Neural cell (in vitro differentiated cells): ENCODE measurements around the gene C1orf21. TPM values are rescaled to one million over a fixed set of nuclear protein-coding genes. Genes with fewer than 3 reads are reported as not detected.

Experiments used
- H2AFZ ChIP-seq: fragments of 200-600, 300-800 bp; sonication (generic), shearing (Covaris generic); 2 replicates; pipeline ENCODE4 v1.6.0; 2014; ENCODE audit warnings: low read depth, mild to moderate bottlenecking, antibody characterized with exemption, low read length, moderate library complexity
- H3F3A ChIP-seq: fragments of 200-600 bp; shearing (Covaris generic); 2 replicates; pipeline ENCODE4 v1.6.1; 2016; ENCODE audit warnings: mild to moderate bottlenecking, moderate library complexity, mixed read lengths, antibody characterized with exemption, low read length; ENCODE audit not compliant: insufficient read depth, poor library complexity, severe bottlenecking
- H3K27ac ChIP-seq: fragments of 200-600, 300-800 bp; sonication (generic), shearing (Covaris generic); 2 replicates; pipeline ENCODE4 v1.5.1; 2014; ENCODE audit warnings: mild to moderate bottlenecking, low read length, moderate library complexity
- H3K27me3 ChIP-seq: fragments of 300-800, 200-600 bp; sonication (generic), shearing (Covaris generic); 2 replicates; pipeline ENCODE4 v1.6.0; 2014; ENCODE audit warnings: mild to moderate bottlenecking, low read depth, low read length, moderate library complexity; ENCODE audit not compliant: insufficient read depth
- H3K36me3 ChIP-seq: fragments of 300-800, 200-600 bp; sonication (generic), shearing (Covaris generic); 2 replicates; pipeline ENCODE4 v1.5.1; 2014; ENCODE audit warnings: mild to moderate bottlenecking, antibody characterized with exemption, low read length, moderate library complexity; ENCODE audit not compliant: insufficient read depth
- H3K4me2 ChIP-seq: fragments of 300-800, 200-600 bp; sonication (generic), shearing (Covaris generic); 2 replicates; pipeline ENCODE4 v1.6.0; 2014; ENCODE audit warnings: mild to moderate bottlenecking, low read length
- H3K4me3 ChIP-seq: fragments of 300-800, 200-600 bp; sonication (generic), shearing (Covaris generic); 2 replicates; pipeline ENCODE4 v1.5.1; 2014; ENCODE audit warnings: mild to moderate bottlenecking, low read length, moderate library complexity
- H3K79me2 ChIP-seq: fragments of 200-600 bp; shearing (Covaris generic); replicated peaks from 2 replicates; pipeline ENCODE4 v1.6.0; 2014; ENCODE audit warnings: mild to moderate bottlenecking, low read length, moderate library complexity; ENCODE audit not compliant: insufficient read depth
- H3K9ac ChIP-seq: fragments of 300-800, 200-600 bp; sonication (generic), shearing (Covaris generic); 2 replicates; pipeline ENCODE4 v1.6.1; 2016; ENCODE audit warnings: mild to moderate bottlenecking, low read length, mixed read lengths
- H3K9me2 ChIP-seq: fragments of 200-600 bp; shearing (Covaris generic); 2 replicates; pipeline ENCODE4 v1.6.1; 2016; ENCODE audit warnings: mild to moderate bottlenecking, low read length, mixed read lengths; ENCODE audit not compliant: insufficient read depth
- H3K9me3 ChIP-seq: fragments of 200-600, 300-800 bp; sonication (generic), shearing (Covaris generic); 2 replicates; pipeline ENCODE4 v1.6.1; 2016; ENCODE audit warnings: mild to moderate bottlenecking, mixed run types, low read length, moderate library complexity, mixed read lengths
- H4K20me1 ChIP-seq: fragments of 200-600 bp; shearing (Covaris generic); 2 replicates; pipeline ENCODE4 v1.6.1; 2016; ENCODE audit warnings: mild to moderate bottlenecking, mixed run types; ENCODE audit not compliant: insufficient read depth
- EP300 ChIP-seq: fragments of 450-650 bp; conservative IDR thresholded peaks from 2 replicates; pipeline ENCODE4 v1.6.1; 2014; ENCODE audit warnings: antibody characterized with exemption, mild to moderate bottlenecking, moderate library complexity; ENCODE audit not compliant: poor library complexity, severe bottlenecking
- EZH2 ChIP-seq: fragments of 200-600, 300-800 bp; shearing (Covaris generic), sonication (generic); IDR thresholded peaks from 2 replicates; pipeline ENCODE4 v1.6.1; 2014; ENCODE audit warnings: antibody characterized with exemption, low read length, borderline replicate concordance, mild to moderate bottlenecking; ENCODE audit not compliant: insufficient read depth, poor library complexity, severe bottlenecking
- MXI1 ChIP-seq: fragments of 450-650 bp; conservative IDR thresholded peaks from 2 replicates; pipeline ENCODE4 v1.6.1; 2014; ENCODE audit warnings: antibody characterized with exemption, mild to moderate bottlenecking; ENCODE audit not compliant: poor library complexity, severe bottlenecking
- POLR2AphosphoS5 ChIP-seq: IDR thresholded peaks from 2 replicates; pipeline ENCODE4 v1.6.1; 2012
- RAD21 ChIP-seq: fragments of 450-650 bp; conservative IDR thresholded peaks from 2 replicates; pipeline ENCODE4 v1.6.1; 2014; ENCODE audit warnings: antibody characterized with exemption, mild to moderate bottlenecking, moderate library complexity
- SMC3 ChIP-seq: fragments of 450-650 bp; conservative IDR thresholded peaks from 2 replicates; pipeline ENCODE4 v1.6.1; 2014; ENCODE audit warnings: antibody characterized with exemption, mild to moderate bottlenecking, moderate library complexity; ENCODE audit not compliant: poor library complexity
- TAF1 ChIP-seq: IDR thresholded peaks from 2 replicates; pipeline ENCODE4 v1.6.1; 2012; ENCODE audit warnings: low read depth
- polyA plus RNA-seq: library from polyadenylated mRNA; depleted of rRNA; stranded (reverse); fragments of >200 nt; gene quantifications from 2 replicates; pipeline ENCODE4 v1.2.3, GENCODE V29; 2014
- TF ChIP-seq, protein P1 (sequence below): IDR thresholded peaks from 2 replicates; pipeline ENCODE4 v1.6.1; 2012; ENCODE audit warnings: borderline replicate concordance
- TF ChIP-seq, protein P2 (sequence below): fragments of 450-650 bp; IDR thresholded peaks from 2 replicates; pipeline ENCODE4 v1.5.1; 2014; ENCODE audit warnings: antibody characterized with exemption, mild to moderate bottlenecking, moderate library complexity; ENCODE audit not compliant: poor library complexity, severe bottlenecking

Gene C1orf21
- polyA plus RNA-seq, 1 donor from 2014 or later = 21.1 TPM

- TF ChIP-seq, protein P1, sequence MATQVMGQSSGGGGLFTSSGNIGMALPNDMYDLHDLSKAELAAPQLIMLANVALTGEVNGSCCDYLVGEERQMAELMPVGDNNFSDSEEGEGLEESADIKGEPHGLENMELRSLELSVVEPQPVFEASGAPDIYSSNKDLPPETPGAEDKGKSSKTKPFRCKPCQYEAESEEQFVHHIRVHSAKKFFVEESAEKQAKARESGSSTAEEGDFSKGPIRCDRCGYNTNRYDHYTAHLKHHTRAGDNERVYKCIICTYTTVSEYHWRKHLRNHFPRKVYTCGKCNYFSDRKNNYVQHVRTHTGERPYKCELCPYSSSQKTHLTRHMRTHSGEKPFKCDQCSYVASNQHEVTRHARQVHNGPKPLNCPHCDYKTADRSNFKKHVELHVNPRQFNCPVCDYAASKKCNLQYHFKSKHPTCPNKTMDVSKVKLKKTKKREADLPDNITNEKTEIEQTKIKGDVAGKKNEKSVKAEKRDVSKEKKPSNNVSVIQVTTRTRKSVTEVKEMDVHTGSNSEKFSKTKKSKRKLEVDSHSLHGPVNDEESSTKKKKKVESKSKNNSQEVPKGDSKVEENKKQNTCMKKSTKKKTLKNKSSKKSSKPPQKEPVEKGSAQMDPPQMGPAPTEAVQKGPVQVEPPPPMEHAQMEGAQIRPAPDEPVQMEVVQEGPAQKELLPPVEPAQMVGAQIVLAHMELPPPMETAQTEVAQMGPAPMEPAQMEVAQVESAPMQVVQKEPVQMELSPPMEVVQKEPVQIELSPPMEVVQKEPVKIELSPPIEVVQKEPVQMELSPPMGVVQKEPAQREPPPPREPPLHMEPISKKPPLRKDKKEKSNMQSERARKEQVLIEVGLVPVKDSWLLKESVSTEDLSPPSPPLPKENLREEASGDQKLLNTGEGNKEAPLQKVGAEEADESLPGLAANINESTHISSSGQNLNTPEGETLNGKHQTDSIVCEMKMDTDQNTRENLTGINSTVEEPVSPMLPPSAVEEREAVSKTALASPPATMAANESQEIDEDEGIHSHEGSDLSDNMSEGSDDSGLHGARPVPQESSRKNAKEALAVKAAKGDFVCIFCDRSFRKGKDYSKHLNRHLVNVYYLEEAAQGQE = no peak
- TF ChIP-seq, protein P2, sequence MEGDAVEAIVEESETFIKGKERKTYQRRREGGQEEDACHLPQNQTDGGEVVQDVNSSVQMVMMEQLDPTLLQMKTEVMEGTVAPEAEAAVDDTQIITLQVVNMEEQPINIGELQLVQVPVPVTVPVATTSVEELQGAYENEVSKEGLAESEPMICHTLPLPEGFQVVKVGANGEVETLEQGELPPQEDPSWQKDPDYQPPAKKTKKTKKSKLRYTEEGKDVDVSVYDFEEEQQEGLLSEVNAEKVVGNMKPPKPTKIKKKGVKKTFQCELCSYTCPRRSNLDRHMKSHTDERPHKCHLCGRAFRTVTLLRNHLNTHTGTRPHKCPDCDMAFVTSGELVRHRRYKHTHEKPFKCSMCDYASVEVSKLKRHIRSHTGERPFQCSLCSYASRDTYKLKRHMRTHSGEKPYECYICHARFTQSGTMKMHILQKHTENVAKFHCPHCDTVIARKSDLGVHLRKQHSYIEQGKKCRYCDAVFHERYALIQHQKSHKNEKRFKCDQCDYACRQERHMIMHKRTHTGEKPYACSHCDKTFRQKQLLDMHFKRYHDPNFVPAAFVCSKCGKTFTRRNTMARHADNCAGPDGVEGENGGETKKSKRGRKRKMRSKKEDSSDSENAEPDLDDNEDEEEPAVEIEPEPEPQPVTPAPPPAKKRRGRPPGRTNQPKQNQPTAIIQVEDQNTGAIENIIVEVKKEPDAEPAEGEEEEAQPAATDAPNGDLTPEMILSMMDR = peak; percentile 63
- peak; percentile 60 for TF ChIP-seq SMC3
- peak; percentile 66 for TF ChIP-seq RAD21
- H3K4me3 ChIP-seq = no peak overlapping the region
- no peaks in the 10 kb centered on the region for H3K9me2 ChIP-seq
Measured at GRCh38 chr1:184563308-184563707, 176.5 kb downstream of the C1orf21 start.

DNA sequence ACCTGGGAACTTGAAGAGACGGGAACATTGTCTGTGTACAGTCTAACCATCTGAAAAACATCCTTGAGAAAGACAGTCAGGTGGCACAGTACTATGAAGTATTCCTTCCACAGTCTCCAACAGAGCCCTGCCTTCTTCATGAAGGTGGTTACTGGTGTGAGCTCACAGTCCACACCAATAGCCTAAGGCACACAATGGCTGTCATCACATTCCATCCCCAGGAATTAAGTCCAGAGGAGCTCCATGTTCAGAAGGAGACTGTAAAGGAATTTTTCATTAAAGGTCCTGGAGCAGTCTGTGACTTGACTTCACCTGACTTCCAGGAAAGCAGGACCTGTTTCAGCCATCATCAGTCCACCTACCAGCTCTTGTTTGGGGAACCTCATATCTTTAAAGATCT lies 180.2 kb downstream of the C1orf21 start:
- no peaks in the 10 kb centered on the region for H3K9me2 ChIP-seq
- H3K27ac ChIP-seq = no peak overlapping the region
- no peak overlapping the region for H3K9ac ChIP-seq
- no peaks in the 10 kb centered on the region for H3K79me2 ChIP-seq
- H3K4me3 ChIP-seq = no peak overlapping the region
- H3K27me3 ChIP-seq = no peaks in the 10 kb centered on the region
- no peak overlapping the region for H3K4me2 ChIP-seq
- no peak overlapping the region for H2AFZ ChIP-seq
- no peaks in the 10 kb centered on the region for H4K20me1 ChIP-seq
- TF ChIP-seq, protein P1 = no peak
- TF ChIP-seq SMC3 = no peak
- no peak for TF ChIP-seq MXI1
- TF ChIP-seq EZH2 = no peak
- TF ChIP-seq, protein P2 = no peak
- no peak for TF ChIP-seq RAD21
- no peak for TF ChIP-seq TAF1
- TF ChIP-seq POLR2AphosphoS5 = no peak
- no peak for TF ChIP-seq EP300
- H3K9me3 ChIP-seq = no peaks in the 10 kb centered on the region
- no peaks in the 10 kb centered on the region for H3K36me3 ChIP-seq
- no peaks in the 10 kb centered on the region for H3F3A ChIP-seq

More at GRCh38 chr1:184563308-184563707, 176.5 kb downstream of the C1orf21 start:
- Histone ChIP-seq H2AFZ (no peak overlapping the region), H3K9ac (no peak overlapping the region), H3K9me3 (no peaks in the 10 kb centered on the region), H3K4me2 (no peak overlapping the region), H3K27me3 (no peaks in the 10 kb centered on the region), H3K79me2 (no peaks in the 10 kb centered on the region), H3F3A (no peaks in the 10 kb centered on the region), H3K36me3 (no peaks in the 10 kb centered on the region), H4K20me1 (no peaks in the 10 kb centered on the region), H3K27ac (no peak overlapping the region)
